Mucosa of stomach (tissue), 1 donor: ENCODE data around the gene CCIN.

ENCODE experiments used
- H3K27me3 ChIP-seq: one replicate; pipeline ENCODE4 v1.7.0; 2013; ENCODE audit warnings: mild to moderate bottlenecking, low read length; ENCODE audit not compliant: control insufficient read depth, insufficient read depth
- H3K36me3 ChIP-seq: one replicate; pipeline ENCODE4 v1.7.0; 2013; ENCODE audit warnings: low read length; ENCODE audit not compliant: control insufficient read depth, insufficient read depth
- H3K4me1 ChIP-seq: one replicate; pipeline ENCODE4 v1.7.0; 2013; ENCODE audit warnings: mild to moderate bottlenecking, low read length; ENCODE audit not compliant: control insufficient read depth, insufficient read depth
- H3K4me3 ChIP-seq: one replicate; pipeline ENCODE4 v1.7.0; 2013; ENCODE audit warnings: low read length
- H3K9ac ChIP-seq: one replicate; pipeline ENCODE4 v1.7.0; 2013; ENCODE audit warnings: mild to moderate bottlenecking, low read length, moderate library complexity
- H3K9me3 ChIP-seq: one replicate; pipeline ENCODE4 v1.7.0; 2013; ENCODE audit warnings: mild to moderate bottlenecking, low read length, moderate library complexity; ENCODE audit not compliant: control insufficient read depth
- donor health status: Pancreatic carcinoma.

CCIN gene

GRCh38 chr9:36187414-36187813 is 18.2 kb downstream of the CCIN start:
- H3K27me3 ChIP-seq, result no peaks in the 10 kb centered on the region
- no peaks in the 10 kb centered on the region for H3K36me3 ChIP-seq
- H3K4me3 ChIP-seq, result no peak overlapping the region
- H3K9me3 ChIP-seq, result no peaks in the 10 kb centered on the region
- H3K9ac ChIP-seq, result no peak overlapping the region
- H3K4me1 ChIP-seq, result peaks cover 7% of the 10 kb centered on the region

- Histone ChIP-seq H3K4me1 (peaks cover 14% of the 10 kb centered on the region), H3K9ac (no peak overlapping the region), H3K36me3 (no peaks in the 10 kb centered on the region), H3K27me3 (no peaks in the 10 kb centered on the region), H3K4me3 (no peak overlapping the region), H3K9me3 (no peaks in the 10 kb centered on the region)
These were observed 19.0 kb downstream of the CCIN start for GRCh38 chr9:36188212-36188611.

- peak overlapping the region; percentile 88 for H3K4me3 ChIP-seq
- H3K27me3 ChIP-seq, result no peaks in the 10 kb centered on the region
- H3K36me3 ChIP-seq, result no peaks in the 10 kb centered on the region
- peak overlapping the region; percentile 90 for H3K9ac ChIP-seq
- peaks cover 14% of the 10 kb centered on the region for H3K4me1 ChIP-seq
- H3K9me3 ChIP-seq, result no peaks in the 10 kb centered on the region
These were observed 20.8 kb downstream of the CCIN start for GRCh38 chr9:36189976-36190375.

- Histone ChIP-seq H3K36me3 (no peaks in the 10 kb centered on the region), H3K27me3 (no peaks in the 10 kb centered on the region), H3K4me1 (peaks cover 14% of the 10 kb centered on the region), H3K4me3 (peak within 1 kb of the TSS; percentile 88), H3K9ac (peak within 1 kb of the TSS; percentile 90), H3K9me3 (no peaks in the 10 kb centered on the region)
These were observed 21.5 kb downstream of the CCIN start, which contains the start of gene CLTA for GRCh38 chr9:36190388-36191289. Gene CLTA, plus strand, starts transcription at chr9:36190921. Its CDS starts 136 bp downstream, at chr9:36191057.

GRCh38 chr9:36191290-36191645 is 22.1 kb downstream of the CCIN start:
- H3K4me1 ChIP-seq, result peaks cover 14% of the 10 kb centered on the region
- no peaks in the 10 kb centered on the region for H3K9me3 ChIP-seq
- H3K4me3 ChIP-seq, result peak overlapping the region; percentile 88
- no peaks in the 10 kb centered on the region for H3K36me3 ChIP-seq
- peak overlapping the region; percentile 90 for H3K9ac ChIP-seq
- H3K27me3 ChIP-seq, result no peaks in the 10 kb centered on the region

- H3K4me3 ChIP-seq, result peak overlapping the region; percentile 88
- H3K9ac ChIP-seq, result peak overlapping the region; percentile 90
- H3K4me1 ChIP-seq, result peaks cover 14% of the 10 kb centered on the region
- no peaks in the 10 kb centered on the region for H3K36me3 ChIP-seq
- no peaks in the 10 kb centered on the region for H3K9me3 ChIP-seq
- H3K27me3 ChIP-seq, result no peaks in the 10 kb centered on the region
These were observed 22.5 kb downstream of the CCIN start for GRCh38 chr9:36191686-36192085.

- peak overlapping the region; percentile 88 for H3K4me3 ChIP-seq
- H3K36me3 ChIP-seq, result no peaks in the 10 kb centered on the region
- no peaks in the 10 kb centered on the region for H3K27me3 ChIP-seq
- H3K9me3 ChIP-seq, result no peaks in the 10 kb centered on the region
- peak overlapping the region; percentile 90 for H3K9ac ChIP-seq
- H3K4me1 ChIP-seq, result peaks cover 14% of the 10 kb centered on the region
These were observed 23.0 kb downstream of the CCIN start for GRCh38 chr9:36192196-36192595.

- peak overlapping the region; percentile 33 for H3K9ac ChIP-seq
- H3K4me1 ChIP-seq, result peaks cover 14% of the 10 kb centered on the region
- peak overlapping the region; percentile 88 for H3K4me3 ChIP-seq
- H3K9me3 ChIP-seq, result no peaks in the 10 kb centered on the region
- no peaks in the 10 kb centered on the region for H3K27me3 ChIP-seq
- no peaks in the 10 kb centered on the region for H3K36me3 ChIP-seq
These were observed 23.8 kb downstream of the CCIN start for GRCh38 chr9:36193023-36193422.

GRCh38 chr9:36194326-36195000 is 25.3 kb downstream of the CCIN start:
- H3K36me3 ChIP-seq, result no peaks in the 10 kb centered on the region
- H3K9ac ChIP-seq, result no peak overlapping the region
- peaks cover 14% of the 10 kb centered on the region for H3K4me1 ChIP-seq
- no peaks in the 10 kb centered on the region for H3K9me3 ChIP-seq
- no peaks in the 10 kb centered on the region for H3K27me3 ChIP-seq
- H3K4me3 ChIP-seq, result no peak overlapping the region

GRCh38 chr9:36204906-36205547 is 35.8 kb downstream of the CCIN start:
- Histone ChIP-seq H3K4me3 (no peak overlapping the region), H3K27me3 (no peaks in the 10 kb centered on the region), H3K9ac (no peak overlapping the region), H3K36me3 (peaks cover 43% of the 10 kb centered on the region), H3K4me1 (no peaks in the 10 kb centered on the region), H3K9me3 (no peaks in the 10 kb centered on the region)

GRCh38 chr9:36207016-36207415 is 37.8 kb downstream of the CCIN start:
- Histone ChIP-seq H3K4me1 (no peaks in the 10 kb centered on the region), H3K9ac (no peak overlapping the region), H3K36me3 (peaks cover 41% of the 10 kb centered on the region), H3K4me3 (no peak overlapping the region), H3K9me3 (no peaks in the 10 kb centered on the region), H3K27me3 (no peaks in the 10 kb centered on the region)

GRCh38 chr9:36207546-36208012 is 38.4 kb downstream of the CCIN start:
- Histone ChIP-seq H3K36me3 (peaks cover 41% of the 10 kb centered on the region), H3K27me3 (no peaks in the 10 kb centered on the region), H3K4me1 (no peaks in the 10 kb centered on the region), H3K9me3 (no peaks in the 10 kb centered on the region), H3K9ac (no peak overlapping the region), H3K4me3 (no peak overlapping the region)
